ENCODE measurements around the gene ALKBH2.

The ALKBH2 gene

GRCh38 chr12:109114644-109115043 is 21.4 kb upstream of the ALKBH2 start:
- DNase-seq = no peak

- DNase-seq = no peak
Measured at GRCh38 chr12:109113661-109114321, 20.5 kb upstream of the ALKBH2 start.

- no peak for DNase-seq
Measured at GRCh38 chr12:109112720-109113465, 19.6 kb upstream of the ALKBH2 start.

GRCh38 chr12:109110988-109111495 is 17.8 kb upstream of the ALKBH2 start:
- DNase-seq = peak; percentile 16 to 93 (median 78)

GRCh38 chr12:109109746-109110350 is 16.6 kb upstream of the ALKBH2 start:
- DNase-seq = peak in 4 of 56 donors; percentile 12 to 41 (median 14)

- DNase-seq = no peak
Measured at GRCh38 chr12:109105176-109105575, 11.9 kb upstream of the ALKBH2 start.

GRCh38 chr12:109102491-109102890 is 9.2 kb upstream of the ALKBH2 start:
- DNase-seq = no peak

GRCh38 chr12:109100741-109101140 is 7.5 kb upstream of the ALKBH2 start:
- no peak for DNase-seq

GRCh38 chr12:109099431-109100020 is 6.3 kb upstream of the ALKBH2 start:
- no peak for DNase-seq

GRCh38 chr12:109098651-109099050 is 5.4 kb upstream of the ALKBH2 start:
- no peak for DNase-seq

- peak in 1 of 56 donors; percentile 74 for DNase-seq
Measured at GRCh38 chr12:109098183-109098604, 4.9 kb upstream of the ALKBH2 start.

- peak; percentile 56 to 98 (median 94) for DNase-seq
Measured at GRCh38 chr12:109097435-109098182, 4.3 kb upstream of the ALKBH2 start, which contains the start of gene UNG. Gene UNG (plus strand): TSS chr12:109097597. CDS start chr12:109097680, 83 bp downstream.

- DNase-seq = no peak
Measured at GRCh38 chr12:109097140-109097434, 3.8 kb upstream of the ALKBH2 start.

GRCh38 chr12:109092497-109093021 is 713 bp downstream of the ALKBH2 start:
- no peak for DNase-seq

GRCh38 chr12:109089683-109090082 is 3.6 kb downstream of the ALKBH2 start:
- no peak for DNase-seq

- DNase-seq = no peak
Measured at GRCh38 chr12:109088818-109089217, 4.5 kb downstream of the ALKBH2 start.

- no peak for DNase-seq
Measured at GRCh38 chr12:109087250-109087649, 6.0 kb downstream of the ALKBH2 start.

GRCh38 chr12:109085590-109085989 is 7.7 kb downstream of the ALKBH2 start:
- DNase-seq = no peak

- DNase-seq = no peak
Measured at GRCh38 chr12:109084425-109084824, 8.8 kb downstream of the ALKBH2 start.

- DNase-seq = peak in 5 of 56 donors; percentile 4 to 35 (median 13)
Measured at GRCh38 chr12:109082751-109083150, 10.5 kb downstream of the ALKBH2 start.

GRCh38 chr12:109074866-109075265 is 18.4 kb downstream of the ALKBH2 start:
- DNase-seq = no peak
